Measurements from ENCODE around the gene DLGAP5. TPM values are rescaled to one million over a fixed set of nuclear protein-coding genes. Genes with fewer than 3 reads are reported as not detected.

The DLGAP5 gene
- polyA plus RNA-seq, 1 donor (not counting 4 experiments of a cell fraction or from before 2014, with no cell fraction given), result 15.3 TPM

- DNase-seq (ENCODE audit: low read depth, low spot score), result no peak
- Histone ChIP-seq H3K4me3 (ENCODE audit: control insufficient read depth in 2 of 3, extremely low read depth in 1 of 3, insufficient read depth in 2 of 3, low read depth in 1 of 3, low read length in 3 of 3) (peak overlapping the region; percentile 80 to 96 (median 85)), H3K9me3 (ENCODE audit: control insufficient read depth, low read depth, low read length) (no peaks in the 10 kb centered on the region), H3K36me3 (ENCODE audit: control insufficient read depth in 2 of 2, extremely low read depth in 1 of 2, insufficient read depth in 2 of 2, low read length in 2 of 2) (peaks cover 0 to 18% of the 10 kb centered on the region in 2 experiments), H3K9ac (ENCODE audit: control insufficient read depth, extremely low read depth, insufficient read depth, low read length) (peak overlapping the region; percentile 96), H3K9me1 (ENCODE audit: control insufficient read depth, extremely low read depth, insufficient read depth, low read length) (peaks cover 2% of the 10 kb centered on the region), H3K79me2 (ENCODE audit: control insufficient read depth, insufficient read depth, low read length) (peaks cover 55% of the 10 kb centered on the region), H2AFZ (ENCODE audit: control insufficient read depth, low read length) (peak overlapping the region; percentile 61), H4K20me1 (ENCODE audit: control insufficient read depth, extremely low read depth, insufficient read depth, low read length) (peaks cover 4% of the 10 kb centered on the region), H3K4me2 (ENCODE audit: control insufficient read depth, extremely low read depth, insufficient read depth, low read depth, low read length) (peak overlapping the region; percentile 97), H3K27me3 (ENCODE audit: control insufficient read depth, extremely low read depth, insufficient read depth, low read length) (no peaks in the 10 kb centered on the region), H3K4me1 (ENCODE audit: control insufficient read depth, extremely low read depth, insufficient read depth, low read length) (peaks cover 39% of the 10 kb centered on the region), H3K27ac (ENCODE audit: control insufficient read depth, insufficient read depth, low read length) (peak overlapping the region; percentile 92)
- FAIRE-seq, result peak; percentile 51
- no peak for TF ChIP-seq CTCF (optimal IDR thresholded peaks at IDR 0.05 in 1 of 3, IDR thresholded peaks at IDR 0.05 in 1 of 3, conservative IDR thresholded peaks at IDR 0.05 in 1 of 3; ENCODE audit: extremely low read depth in 1 of 3, insufficient read depth in 2 of 3, low read length in 3 of 3)
- TF ChIP-seq EZH2 (IDR thresholded peaks at IDR 0.05; ENCODE audit: low read length), result no peak
- dilution Hi-C loops (cut with MboI; ENCODE audit: extremely low pct_ligation_motif_present, low sequenced_read_pairs), result no loop called here
Measured at GRCh38 chr14:55130196-55130550, 61.2 kb downstream of the DLGAP5 start.

GRCh38 chr14:55129428-55130195 lies 61.8 kb downstream of the DLGAP5 start:
- peak overlapping the region; percentile 61 for H2AFZ ChIP-seq (ENCODE audit: control insufficient read depth, low read length)
- H3K27ac ChIP-seq (ENCODE audit: control insufficient read depth, insufficient read depth, low read length), result peak overlapping the region; percentile 92
- peaks cover 1% of the 10 kb centered on the region for H3K9me1 ChIP-seq (ENCODE audit: control insufficient read depth, extremely low read depth, insufficient read depth, low read length)
- peak overlapping the region; percentile 96 for H3K9ac ChIP-seq (ENCODE audit: control insufficient read depth, extremely low read depth, insufficient read depth, low read length)
- dilution Hi-C loops (cut with MboI; ENCODE audit: extremely low pct_ligation_motif_present, low sequenced_read_pairs), result no loop called here
- FAIRE-seq, result no peak
- H3K27me3 ChIP-seq (ENCODE audit: control insufficient read depth, extremely low read depth, insufficient read depth, low read length), result no peaks in the 10 kb centered on the region
- H3K79me2 ChIP-seq (ENCODE audit: control insufficient read depth, insufficient read depth, low read length), result peaks cover 49% of the 10 kb centered on the region
- peaks cover 2% of the 10 kb centered on the region for H4K20me1 ChIP-seq (ENCODE audit: control insufficient read depth, extremely low read depth, insufficient read depth, low read length)
- TF ChIP-seq EZH2 (IDR thresholded peaks at IDR 0.05; ENCODE audit: low read length) (no peak), CTCF (optimal IDR thresholded peaks at IDR 0.05 in 1 of 3, IDR thresholded peaks at IDR 0.05 in 1 of 3, conservative IDR thresholded peaks at IDR 0.05 in 1 of 3; ENCODE audit: extremely low read depth in 1 of 3, insufficient read depth in 2 of 3, low read length in 3 of 3) (no peak)
- no peak for DNase-seq (ENCODE audit: low read depth, low spot score)
- peak overlapping the region; percentile 97 for H3K4me2 ChIP-seq (ENCODE audit: control insufficient read depth, extremely low read depth, insufficient read depth, low read depth, low read length)
- no peaks in the 10 kb centered on the region for H3K9me3 ChIP-seq (ENCODE audit: control insufficient read depth, low read depth, low read length)
- H3K4me3 ChIP-seq (ENCODE audit: control insufficient read depth in 2 of 3, extremely low read depth in 1 of 3, insufficient read depth in 2 of 3, low read depth in 1 of 3, low read length in 3 of 3), result peak overlapping the region; percentile 80 to 96 (median 85)
- H3K36me3 ChIP-seq (ENCODE audit: control insufficient read depth in 2 of 2, extremely low read depth in 1 of 2, insufficient read depth in 2 of 2, low read length in 2 of 2), result peaks cover 0 to 16% of the 10 kb centered on the region in 2 experiments
- H3K4me1 ChIP-seq (ENCODE audit: control insufficient read depth, extremely low read depth, insufficient read depth, low read length), result peaks cover 39% of the 10 kb centered on the region
